ENCODE data around the gene SRGAP2.
"Not testable (repeated sequence)": the region's sequence is repeated elsewhere in the genome, so short reads cannot be mapped to it uniquely, and the experiment has no call there.

Gene SRGAP2

DNA sequence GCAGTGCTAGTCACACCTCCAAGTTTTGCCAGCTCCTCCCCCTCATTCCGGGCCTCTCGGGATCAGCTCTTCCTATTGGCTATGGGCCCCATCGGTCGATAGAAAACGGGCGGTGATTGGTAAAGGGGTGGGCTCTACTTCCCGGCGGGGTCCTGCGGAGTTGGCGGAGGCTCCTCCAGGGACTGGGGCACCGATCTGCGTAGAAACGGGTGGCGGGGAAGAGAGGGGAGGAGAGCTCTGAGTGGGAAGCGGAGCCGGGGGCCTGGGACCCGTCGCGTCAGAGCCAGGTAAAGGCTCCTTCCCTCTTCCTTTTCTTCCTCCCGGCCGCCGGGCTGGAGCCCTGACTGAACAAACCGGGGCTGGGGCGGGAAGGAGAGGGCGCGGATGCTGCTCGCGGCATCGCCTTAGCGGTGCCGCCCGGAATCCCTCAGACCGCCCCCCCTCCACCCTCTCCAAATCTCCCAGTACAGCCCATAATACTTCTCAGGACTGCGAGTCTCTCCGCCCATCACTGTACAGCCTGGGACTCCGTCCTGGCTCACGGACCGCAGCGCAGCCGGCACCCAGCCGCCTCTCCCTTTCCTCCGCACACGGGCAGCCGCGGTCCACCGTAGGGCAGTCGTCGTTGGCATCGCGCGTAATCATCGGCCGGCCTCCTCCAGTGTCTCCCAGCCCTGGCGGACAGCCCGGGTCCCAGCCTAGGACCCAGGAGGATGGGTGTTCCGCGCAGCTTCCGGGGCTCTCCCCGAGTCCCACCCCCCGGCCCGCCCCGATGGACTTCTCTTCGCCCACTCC is at the start of gene SRGAP2:
TSS of gene SRGAP2 (plus strand) at position 178 of the 795 bp plus-strand sequence. CDS start 2,430 bp downstream, outside the sequence.
- DNase-seq (ENCODE audit: low spot score), result peak; percentile 41

DNA sequence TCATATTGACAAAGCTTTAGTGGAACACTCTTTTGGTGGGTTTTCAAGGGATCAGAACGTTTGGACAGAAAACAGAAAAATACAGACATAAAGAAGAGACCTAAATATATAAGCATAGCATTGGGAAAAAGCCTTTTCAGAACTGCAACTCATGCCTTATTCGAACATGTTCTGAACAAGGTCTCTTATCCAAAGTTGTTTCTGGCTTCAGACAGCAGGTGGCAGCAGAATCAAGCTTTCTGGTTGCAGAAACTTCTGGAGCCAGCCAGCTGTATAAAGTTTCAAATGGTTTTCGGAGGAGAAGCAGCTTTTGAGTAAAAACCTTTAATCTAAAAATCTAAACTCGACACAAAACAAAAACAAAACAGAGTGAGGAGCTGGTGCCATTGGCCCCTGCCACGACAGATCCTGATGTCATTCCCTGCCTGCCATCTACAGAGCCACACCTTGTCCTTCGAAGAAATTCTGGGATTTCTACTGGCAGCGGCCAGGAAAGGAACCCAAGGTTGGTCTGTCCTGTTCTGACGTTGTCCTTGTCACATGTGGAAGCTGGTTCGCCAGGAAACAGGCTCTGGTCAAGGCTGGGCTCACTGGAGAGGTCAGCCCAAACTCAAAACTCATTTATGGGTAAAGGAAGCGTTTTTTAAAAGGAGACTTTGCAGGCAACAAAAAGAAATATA is 35.9 kb upstream of the SRGAP2 start:
- not testable (repeated sequence) for DNase-seq (ENCODE audit: low spot score)

DNA sequence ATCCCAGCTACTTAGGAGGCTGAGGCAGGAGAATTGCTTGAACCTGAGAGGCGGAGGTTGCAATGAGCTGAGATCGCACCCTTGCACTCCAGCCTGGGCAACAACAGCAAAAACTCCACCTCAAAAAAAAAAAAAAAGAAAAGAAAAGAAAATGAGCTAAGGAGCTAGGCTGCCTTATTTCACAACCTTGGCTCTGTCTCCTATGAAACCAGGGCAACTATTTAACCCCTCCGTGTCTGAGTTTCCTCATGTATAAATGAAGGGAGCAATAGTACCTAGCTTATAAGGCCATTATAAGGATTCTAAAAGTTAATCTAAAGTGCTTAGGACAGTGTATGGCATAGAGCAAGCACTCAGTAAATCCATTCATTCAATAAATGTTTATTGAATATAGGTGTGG is 33.5 kb upstream of the SRGAP2 start:
- DNase-seq (ENCODE audit: low spot score), result not testable (repeated sequence)

DNA sequence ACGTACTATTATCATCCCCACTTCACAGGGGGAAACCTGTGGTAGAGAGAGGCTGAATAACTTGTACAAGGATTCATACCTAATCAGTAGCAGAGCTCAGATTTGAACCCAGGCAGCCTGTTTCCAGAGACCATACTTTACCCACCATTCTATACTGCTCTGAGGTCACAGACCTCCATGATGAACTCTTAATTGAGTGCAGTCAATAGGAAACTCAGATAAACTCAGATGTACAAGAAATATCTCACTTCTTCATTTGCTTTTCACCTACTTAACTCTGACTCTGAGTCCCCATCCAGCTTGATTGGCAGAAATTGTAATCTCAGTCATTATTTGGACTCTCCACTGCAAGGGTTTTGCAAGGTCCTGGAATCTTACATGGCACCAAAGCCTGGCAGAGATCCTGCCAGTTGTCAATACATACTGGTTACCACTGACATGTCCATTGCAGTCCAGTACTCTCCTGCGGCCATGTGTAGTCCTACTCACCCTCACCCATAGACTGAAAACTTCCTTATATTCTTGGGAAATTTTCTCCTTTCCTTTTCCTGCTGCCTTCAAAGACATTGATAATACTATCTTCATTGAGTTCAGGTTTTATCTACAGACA is 30.1 kb upstream of the SRGAP2 start:
- not testable (repeated sequence) for DNase-seq (ENCODE audit: low spot score)

DNA sequence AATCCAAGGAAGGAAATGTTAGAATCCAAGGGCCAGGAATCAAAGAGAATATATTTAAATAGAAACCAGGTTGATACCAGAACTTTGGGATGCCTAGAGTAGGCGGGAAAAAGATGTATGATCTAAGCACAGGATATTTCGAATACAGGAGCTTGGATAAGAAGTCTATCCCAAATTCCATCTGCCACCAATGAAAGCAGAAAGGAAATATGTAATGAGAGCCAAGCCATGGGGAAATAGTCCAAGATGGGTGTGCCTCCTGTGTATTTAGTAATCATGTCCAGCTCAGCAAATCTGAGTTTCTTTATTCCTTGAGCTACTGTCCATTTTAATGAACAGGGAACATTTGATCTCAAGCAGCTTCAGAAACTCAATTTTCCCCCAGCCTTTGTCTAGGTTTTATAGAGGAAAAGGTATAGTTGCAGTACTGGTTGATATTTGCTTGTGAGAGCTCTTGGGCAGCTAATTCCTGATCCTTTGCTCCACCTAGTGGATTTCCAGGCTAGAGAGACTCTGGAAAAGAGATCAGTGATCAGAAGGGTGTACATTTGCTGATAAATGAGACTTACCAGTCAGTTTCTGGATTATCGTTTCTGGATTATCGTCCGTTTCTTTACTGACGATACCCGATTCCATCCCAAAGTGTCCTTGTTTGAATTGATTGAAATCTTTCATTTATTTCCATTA is 29.0 kb upstream of the SRGAP2 start:
- DNase-seq (ENCODE audit: low spot score), result peak; percentile 21

DNA sequence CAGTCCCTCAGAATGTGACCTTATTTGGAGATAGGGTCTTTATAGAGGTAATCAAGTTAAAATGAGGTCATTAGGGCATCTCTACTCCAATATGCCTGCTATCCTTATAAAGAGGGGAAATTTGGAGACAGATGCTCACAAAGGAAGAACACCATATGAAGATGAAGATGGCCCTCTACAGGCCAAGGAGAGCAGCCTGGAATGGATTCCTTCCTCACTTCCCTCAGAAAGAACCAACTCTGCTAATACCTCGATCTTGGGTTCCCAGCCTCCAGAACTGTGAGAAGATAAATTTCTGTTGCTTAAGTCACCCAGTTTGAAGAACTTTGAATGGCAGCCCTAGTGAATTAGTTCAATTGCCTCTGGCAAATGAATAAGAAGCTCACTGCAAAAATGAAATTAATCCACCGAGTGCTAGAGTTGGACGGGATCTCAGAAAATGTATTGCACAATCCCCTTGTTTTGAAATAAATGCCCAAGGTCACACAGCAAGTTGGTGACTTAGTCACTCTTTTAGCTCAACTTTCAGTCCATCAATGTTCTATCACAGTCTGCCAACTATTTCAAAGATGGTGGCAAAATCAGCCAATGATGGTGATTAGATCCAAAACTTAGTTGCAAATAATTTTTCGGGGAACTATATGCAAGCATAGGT is 27.8 kb upstream of the SRGAP2 start:
- DNase-seq (ENCODE audit: low spot score), result peak; percentile 3

DNA sequence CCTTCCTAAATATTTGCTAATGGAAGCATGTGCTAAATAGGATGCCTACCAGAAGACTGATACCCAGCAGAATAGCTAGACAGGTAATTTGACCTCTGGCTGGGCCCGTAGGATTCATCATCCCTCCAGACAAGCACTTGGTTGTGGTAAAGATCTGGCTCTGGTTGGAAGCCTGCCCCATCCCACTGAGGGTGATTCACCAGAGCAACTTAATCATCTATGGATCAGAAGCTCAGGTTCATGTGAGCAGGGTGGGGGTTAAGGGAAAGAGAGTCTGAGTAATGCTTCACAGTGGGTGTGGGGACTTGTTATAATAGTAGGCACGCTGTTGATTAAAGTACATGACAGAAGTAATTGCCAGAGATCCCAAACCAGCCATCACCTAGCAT is 27.2 kb upstream of the SRGAP2 start:
- not testable (repeated sequence) for DNase-seq (ENCODE audit: low spot score)

DNA sequence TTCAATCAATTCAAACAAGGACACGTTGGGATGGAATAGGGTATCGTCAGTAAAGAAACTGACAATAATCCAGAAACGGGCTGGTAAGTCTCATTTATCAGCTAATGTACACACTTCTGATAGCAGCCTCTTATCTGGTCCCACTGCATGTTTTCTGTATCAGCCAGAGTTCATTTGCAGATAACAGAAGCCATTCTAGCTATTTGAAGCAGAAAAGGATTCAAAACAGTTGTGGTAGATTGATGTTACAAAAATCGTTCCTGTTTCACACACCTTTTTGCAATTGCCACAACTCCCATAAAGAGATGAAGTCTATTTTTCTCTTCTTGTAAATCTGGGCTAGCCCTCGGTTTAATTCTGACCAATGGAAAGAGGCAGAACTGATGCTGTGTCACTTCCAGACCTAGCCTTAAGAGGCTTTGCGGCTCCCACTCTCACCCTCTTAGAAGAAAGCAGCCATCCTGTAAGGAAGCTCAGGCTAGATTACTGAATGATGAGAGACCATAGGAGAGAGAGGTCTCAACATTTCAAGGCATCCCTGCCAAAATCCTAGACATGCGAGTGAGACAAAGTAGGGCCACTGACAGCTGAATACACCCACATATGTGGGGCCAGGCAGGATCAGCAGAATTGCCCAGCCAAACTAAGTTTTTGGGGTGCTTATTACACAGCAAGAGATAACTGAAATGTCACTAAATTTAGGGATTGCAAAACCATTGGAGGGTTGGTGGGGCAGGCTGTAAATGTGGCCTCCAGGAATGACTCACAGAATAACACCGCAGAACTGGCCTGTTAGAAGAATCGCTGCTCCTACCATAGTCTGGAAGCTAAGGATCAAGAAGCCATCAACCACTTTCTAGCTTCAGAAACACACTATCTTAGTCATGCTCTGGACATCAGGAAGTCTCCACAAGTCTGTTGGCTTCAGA is 25.0 kb upstream of the SRGAP2 start:
- not testable (repeated sequence) for DNase-seq (ENCODE audit: low spot score)

DNA sequence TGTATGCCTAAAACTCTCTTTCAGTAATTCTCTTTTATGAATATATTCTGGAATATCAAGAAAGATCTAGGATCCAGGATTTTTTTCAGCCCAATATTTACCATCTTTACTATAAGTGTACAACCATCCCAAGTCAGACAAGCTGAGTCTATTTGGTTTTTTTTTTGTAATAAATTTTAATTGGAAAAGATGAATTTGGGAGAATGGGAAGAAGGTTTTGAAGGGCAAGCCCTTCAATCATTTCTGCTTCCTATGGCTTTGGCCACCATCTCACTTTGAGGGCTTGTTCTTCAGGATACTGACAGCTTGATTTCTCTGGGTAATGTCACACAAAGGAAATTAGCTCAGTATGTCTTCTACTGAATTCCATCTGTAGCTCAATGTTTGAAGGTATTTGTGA is 23.7 kb upstream of the SRGAP2 start:
- not testable (repeated sequence) for DNase-seq (ENCODE audit: low spot score)

DNA sequence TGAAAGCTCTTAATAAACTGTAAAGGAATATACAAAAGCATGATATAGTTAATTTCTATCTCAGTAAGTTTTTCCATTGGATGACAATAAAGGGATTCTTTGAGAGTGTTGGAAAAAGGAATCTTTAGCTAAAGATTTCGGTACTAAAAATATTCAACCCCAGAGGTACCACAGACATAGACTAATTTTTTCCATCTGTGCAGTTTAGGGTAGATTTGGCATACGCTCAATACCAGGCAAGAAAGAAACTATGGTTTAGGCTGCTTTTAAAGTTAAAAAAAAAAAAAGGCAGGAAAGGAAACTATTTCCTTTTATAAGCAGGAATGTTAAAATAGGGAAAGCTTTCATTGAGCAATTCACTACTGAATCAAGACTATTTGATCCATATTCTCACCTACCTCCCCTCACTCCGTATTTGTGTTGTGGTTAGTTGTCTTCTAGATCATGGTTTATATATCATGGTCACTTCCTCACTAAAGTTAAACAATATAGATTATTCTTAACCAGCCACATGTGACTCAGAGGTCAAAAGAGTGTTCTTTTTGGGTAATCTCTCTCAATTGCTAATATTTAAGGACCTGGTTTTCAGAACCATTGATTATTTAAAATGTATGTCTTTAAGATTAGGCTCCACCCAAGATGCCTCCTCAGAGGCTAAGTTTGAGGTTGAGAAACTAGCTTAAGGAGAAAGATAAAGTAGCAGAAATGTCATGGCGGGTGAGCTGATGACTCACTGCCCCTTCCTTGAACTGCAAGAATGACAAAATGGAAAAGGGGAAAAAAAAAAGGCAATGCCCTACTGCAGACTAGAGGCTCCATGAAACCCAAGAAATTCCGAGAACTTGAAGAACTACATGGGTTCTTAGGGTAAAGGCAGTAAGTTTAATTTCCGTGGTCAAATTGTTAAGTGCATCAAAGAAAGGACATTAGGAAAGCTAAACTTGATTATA is 20.7 kb upstream of the SRGAP2 start:
- not testable (repeated sequence) for DNase-seq (ENCODE audit: low spot score)

DNA sequence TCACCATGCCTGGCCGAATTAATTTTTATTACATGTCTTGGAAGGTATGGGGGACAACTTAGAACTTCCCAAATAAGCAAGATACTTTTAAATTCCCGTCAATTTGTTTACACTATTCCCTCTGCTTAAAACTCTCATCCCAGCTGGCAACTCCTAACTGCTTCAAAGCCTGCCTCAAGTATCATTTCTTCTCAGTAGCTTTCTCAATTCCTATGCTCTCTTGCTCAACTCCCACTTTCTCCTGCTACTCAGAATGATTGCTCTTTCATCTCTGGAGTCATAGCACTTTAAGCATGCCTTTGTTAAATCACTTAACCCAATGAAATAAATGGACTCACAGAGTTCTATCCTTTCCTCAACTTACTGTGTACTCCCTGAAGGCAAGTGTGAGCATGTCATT is 19.6 kb upstream of the SRGAP2 start:
- not testable (repeated sequence) for DNase-seq (ENCODE audit: low spot score)

DNA sequence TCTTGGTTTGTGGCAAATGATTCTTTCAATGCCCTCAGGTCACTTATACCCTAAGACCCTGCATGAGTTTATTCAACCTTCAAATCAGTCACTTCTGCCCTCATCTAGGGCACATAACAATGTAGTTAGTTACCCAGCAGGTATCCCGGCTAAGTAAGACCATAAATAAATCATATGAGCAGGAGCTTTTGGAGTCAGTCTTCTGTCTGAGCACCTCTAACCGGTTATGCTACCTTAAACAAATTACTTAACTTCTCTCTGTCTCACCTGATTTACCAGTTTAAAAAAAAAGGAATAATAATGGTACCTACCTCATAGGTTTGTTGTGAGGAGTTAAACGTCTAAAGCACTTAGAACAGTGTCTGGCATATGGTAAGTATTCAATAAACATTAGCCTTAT is 17.6 kb upstream of the SRGAP2 start:
- not testable (repeated sequence) for DNase-seq (ENCODE audit: low spot score)

DNA sequence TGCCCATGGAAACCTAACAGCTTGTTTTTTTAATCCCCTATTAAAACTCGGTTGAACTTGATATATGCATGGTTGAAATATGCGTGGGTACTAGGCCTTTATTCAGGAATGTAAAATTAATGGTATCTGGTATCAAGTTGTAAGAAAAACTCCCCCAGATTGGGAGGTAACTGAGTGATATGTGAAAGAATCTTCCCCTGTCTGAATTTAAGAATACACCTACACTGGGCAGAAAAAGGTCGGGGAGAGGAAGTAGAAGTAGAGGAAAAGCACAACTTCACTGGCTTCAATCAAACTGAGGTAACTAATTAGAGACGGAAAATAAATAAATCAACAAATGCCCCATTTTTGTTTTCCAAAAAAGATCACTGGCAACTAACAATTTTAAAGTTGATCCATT is 16.5 kb upstream of the SRGAP2 start:
- DNase-seq (ENCODE audit: low spot score), result not testable (repeated sequence)

DNA sequence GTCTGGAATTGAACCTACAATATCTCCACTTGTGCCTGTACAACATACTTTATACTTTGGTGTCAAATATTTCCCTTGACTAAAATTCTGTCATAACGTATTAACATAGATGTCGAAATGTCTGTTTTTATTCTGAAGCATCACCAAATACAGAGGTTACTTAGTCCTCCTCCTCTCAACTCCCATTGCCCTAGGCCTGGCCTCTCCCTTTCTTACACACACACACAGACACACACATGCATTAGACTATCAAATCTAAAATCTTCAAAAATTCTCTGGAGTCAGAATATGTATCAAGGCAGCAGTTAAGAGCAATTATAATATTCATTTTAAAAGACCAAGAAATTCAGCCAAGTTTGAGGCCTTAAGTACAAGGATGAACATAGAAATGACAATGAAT is 8.2 kb upstream of the SRGAP2 start:
- not testable (repeated sequence) for DNase-seq (ENCODE audit: low spot score)

DNA sequence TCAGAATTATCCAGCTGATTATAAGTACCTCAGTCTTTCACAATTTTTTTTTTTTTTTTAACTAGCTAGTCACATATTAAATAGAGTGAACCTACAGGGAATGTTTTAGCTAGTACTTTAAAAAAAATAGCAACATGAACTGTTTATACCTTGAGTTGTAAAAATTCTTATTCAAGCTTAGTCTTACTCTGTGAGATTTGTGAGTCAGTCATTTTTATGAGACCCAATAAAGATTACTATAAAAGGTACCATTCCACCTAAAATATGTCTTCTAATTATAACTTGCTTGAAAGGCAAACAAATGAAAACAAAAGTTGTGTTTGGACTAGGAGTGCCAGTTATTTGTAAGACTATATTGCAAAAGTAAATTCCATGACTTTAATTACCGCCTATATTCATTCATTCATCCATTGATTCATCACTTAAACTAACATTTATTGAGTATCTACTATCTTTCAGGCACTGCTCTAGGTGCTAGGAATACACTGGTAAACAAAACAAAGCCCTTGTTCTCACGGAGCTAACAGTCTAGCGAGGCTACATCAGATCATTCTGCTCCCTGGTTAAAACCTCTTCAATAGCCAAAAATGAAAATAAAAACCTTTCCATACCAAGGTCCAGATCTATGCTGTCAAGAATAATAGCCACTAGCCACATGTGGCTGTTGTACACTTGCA is 6.5 kb upstream of the SRGAP2 start:
- not testable (repeated sequence) for DNase-seq (ENCODE audit: low spot score)

DNA sequence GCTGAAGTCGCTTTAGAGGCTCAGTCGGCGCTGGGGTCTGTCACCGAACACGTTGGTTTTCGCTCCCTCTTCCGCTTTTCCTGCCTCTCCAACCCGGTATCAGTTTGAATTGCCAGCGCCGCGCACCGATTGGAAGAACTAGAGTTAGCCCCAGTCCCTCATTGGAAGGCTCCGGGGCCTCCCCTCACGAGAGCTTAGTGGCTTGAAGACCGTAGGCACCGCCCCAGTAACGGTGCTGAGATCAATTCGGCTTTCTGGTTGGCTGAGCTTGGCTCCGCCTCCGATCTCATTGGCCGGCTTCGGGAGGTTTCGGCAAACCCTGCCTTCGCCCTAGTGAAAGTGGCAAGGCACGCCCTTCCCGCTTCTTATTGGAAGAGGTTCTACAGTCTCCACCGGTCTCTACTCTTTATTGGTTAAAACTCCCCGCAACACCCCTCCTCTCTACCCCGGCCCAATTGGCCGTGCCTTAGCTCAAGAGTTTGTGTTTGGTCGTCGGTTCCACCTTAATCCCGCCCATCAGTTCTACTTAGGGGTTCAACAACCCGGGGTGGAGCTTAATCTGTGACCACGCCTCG is 465 bp upstream of the SRGAP2 start, which contains the start of gene FAM72A:
TSS of gene FAM72A (minus strand) at position 51 of the 575 bp plus-strand sequence. CDS start 814 bp downstream, outside the sequence.
- peak; percentile 100 for DNase-seq (ENCODE audit: low spot score)

DNA sequence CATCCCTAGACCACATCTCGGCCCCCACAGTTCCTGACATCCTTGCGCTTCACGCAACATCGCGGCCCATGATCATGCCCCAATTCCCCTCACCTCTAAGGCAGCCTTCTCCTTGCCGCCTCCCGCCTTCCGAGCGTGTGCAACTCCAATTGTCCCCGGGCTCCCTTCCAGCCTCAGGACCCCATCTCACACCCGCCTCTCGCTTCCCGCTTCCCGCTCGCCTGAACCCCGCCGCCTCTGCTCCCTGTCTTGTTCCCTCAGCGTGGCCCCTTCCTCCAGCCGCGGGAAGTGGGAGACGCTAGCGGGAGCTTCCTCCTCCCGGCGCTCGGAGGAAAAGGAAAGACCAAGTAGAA is 794 bp downstream of the SRGAP2 start:
- DNase-seq (ENCODE audit: low spot score), result not testable (repeated sequence)

DNA sequence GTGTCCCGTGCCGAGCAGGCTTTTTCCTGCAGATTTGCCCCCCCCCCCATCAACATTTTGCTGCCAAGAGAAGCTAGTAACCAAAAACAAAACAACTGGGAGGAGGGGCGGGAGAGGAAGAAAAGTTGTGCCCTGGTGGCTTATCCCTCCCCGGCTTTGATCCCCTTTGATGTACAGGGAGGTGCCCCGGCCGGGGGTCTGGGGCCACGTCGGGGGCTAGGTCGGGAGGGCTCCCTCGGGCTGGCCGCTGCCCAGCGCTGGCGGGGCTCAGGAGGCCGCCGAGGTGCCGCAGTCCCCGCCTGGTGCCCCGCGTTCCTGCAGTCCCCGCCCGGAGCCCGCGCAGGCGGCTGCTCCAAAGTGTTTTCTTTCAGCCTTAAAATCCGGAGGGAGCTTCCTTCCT is 1.5 kb downstream of the SRGAP2 start:
- not testable (repeated sequence) for DNase-seq (ENCODE audit: low spot score)

All from Ammon's horn (tissue), 1 donor.